H1 (cell line): ENCODE results near the gene TP53I11. TPM values are rescaled to one million over a fixed set of nuclear protein-coding genes. Genes with fewer than 3 reads are reported as not detected.

Experiments used
- BCL11A ChIP-seq, 2 experiments: IDR thresholded peaks; one replicate each; pipeline ENCODE4 v1.6.1; 2011; ENCODE audit warnings: low read depth in 2 of 2, low read length in 2 of 2, mild to moderate bottlenecking in 2 of 2
- CHD2 ChIP-seq: IDR thresholded peaks from 2 replicates; pipeline ENCODE4 v1.6.1; 2012; ENCODE audit warnings: low read length, improper control_type of control experiment
- NANOG ChIP-seq: IDR thresholded peaks from 2 replicates; pipeline ENCODE4 v1.6.1; 2011; ENCODE audit warnings: low read length, low read depth, mild to moderate bottlenecking, inconsistent platforms; ENCODE audit not compliant: insufficient read depth, poor library complexity, severe bottlenecking
- SAP30 ChIP-seq: fragments of 300-600 bp; sonication (generic); IDR thresholded peaks from 2 replicates; pipeline ENCODE4 v1.7.1; 2012; ENCODE audit warnings: low read length, moderate library complexity, mild to moderate bottlenecking, inconsistent platforms; ENCODE audit not compliant: insufficient read depth, insufficient replicate concordance
- SP1 ChIP-seq: IDR thresholded peaks from 2 replicates; pipeline ENCODE4 v1.6.1; 2011; ENCODE audit warnings: low read depth, low read length
- polyA plus RNA-seq, 7 experiments: library from polyadenylated mRNA; depleted of rRNA in 3 of 7; stranded (reverse) in 5 of 7; unstranded in 2 of 7; fragments of >200 nt in 5 of 7; fragments of 200-250 nt in 2 of 7; gene quantifications; 1 replicate in 5 of 7; 2 replicates in 1 of 7; 4 replicates in 1 of 7; pipeline versions ENCODE4 v1.2.1 to v1.2.3, GENCODE V29; 2011 to 2013; ENCODE audit warnings: missing spikeins in 2 of 7, mixed read lengths in 2 of 7
- total RNA-seq: library from RNA; stranded (reverse); fragmentation: NEBNext Ultra II Directional; extraction: Animal tissue kit (Norgen Biotek cat#: 25700); gene quantifications from 2 replicates; pipeline ENCODE4 v1.2.1, GENCODE V29; 2021

The TP53I11 gene
- total and polyA plus RNA-seq, 2 of the 8 experiments (the other 6 are each of a cell fraction or from before 2014, with no cell fraction given) = 34.0 to 46.3 TPM

GRCh38 chr11:44909557-44909956 lies 41.1 kb downstream of the TP53I11 start (continued):
- TF ChIP-seq NANOG (no peak), CHD2 (no peak), SAP30 (no peak), SP1 (no peak), BCL11A (IDR thresholded peaks at IDR 0.05; ENCODE audit: low read depth in 2 of 2, low read length in 2 of 2) (no peak)
- TF ChIP-seq, all 59 proteins: peak for 0
